ENCODE data around the gene LPCAT3. TPM values are rescaled to one million over a fixed set of nuclear protein-coding genes. Genes with fewer than 3 reads are reported as not detected.
"Not testable (repeated sequence)": the region's sequence is repeated elsewhere in the genome, so short reads cannot be mapped to it uniquely, and the experiment has no call there.

Gene LPCAT3
- 25.3 TPM for polyA plus RNA-seq (2012; ENCODE audit: insufficient read depth, insufficient read length)

DNA sequence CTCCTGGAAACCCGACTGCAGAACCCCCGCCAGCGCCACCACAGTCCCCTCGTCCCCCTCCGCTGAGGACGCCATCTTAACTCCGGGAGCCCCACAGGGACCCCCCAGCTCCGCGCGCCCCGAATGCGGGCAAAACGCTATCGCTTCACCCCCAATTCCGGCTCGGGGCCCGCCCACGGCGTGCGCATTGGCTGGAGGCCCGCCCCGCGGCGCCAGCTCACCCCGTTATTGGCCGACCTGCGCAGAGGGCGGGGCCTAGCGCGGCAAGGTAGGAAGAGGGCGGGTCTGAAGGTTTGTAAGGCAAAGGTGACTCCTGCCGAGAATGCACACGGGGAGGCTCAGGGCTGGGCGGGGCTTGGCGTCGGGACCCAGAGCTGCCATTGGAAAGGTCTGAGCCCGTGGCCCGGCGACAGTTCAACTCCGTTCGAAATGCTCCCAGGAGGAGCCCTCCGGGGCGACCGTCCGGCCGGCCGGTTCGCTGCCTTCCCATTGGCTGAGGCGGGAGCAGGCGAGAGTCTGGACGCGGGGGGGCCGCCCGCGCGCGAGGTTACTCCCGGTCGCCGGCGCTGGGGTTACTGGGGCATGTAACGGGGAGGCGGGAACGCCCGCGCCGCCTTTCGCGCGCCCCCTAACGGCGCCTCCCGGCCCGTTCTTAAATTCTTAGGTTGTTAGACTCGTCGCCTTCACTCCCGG lies at the start of gene LPCAT3:
TSS of gene LPCAT3 (minus strand) at position 127 of the 693 bp plus-strand sequence. CDS start at position 75, 52 bp downstream.
- DNase-seq (ENCODE audit: low read depth, low spot score), result peak; percentile 93
- peak within 1 kb of the TSS; percentile 82 for H3K4me3 ChIP-seq (ENCODE audit: low read length)

DNA sequence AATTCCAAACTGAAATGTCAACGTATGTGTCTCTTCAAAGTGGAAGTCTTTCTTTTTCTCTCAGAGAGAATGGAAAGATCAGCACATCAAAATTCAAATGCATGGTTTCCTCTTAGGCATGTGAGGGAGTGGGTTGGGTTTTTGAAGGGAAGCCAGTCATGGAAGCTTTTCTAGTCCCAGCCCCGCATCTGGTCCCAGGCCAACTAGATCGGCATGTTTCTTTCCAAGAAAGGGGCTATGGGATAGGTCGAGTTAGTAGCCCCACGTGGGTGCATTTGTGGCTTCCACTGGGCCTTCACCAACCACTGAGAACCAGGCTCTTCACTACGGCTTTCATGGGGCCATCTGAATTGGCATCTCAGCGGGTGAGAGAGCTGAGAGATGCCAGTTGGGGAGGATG lies 48.8 kb upstream of the LPCAT3 start:
- H3K4me3 ChIP-seq (ENCODE audit: low read length), result no peak overlapping the region
- DNase-seq (ENCODE audit: low read depth, low spot score), result no peak

DNA sequence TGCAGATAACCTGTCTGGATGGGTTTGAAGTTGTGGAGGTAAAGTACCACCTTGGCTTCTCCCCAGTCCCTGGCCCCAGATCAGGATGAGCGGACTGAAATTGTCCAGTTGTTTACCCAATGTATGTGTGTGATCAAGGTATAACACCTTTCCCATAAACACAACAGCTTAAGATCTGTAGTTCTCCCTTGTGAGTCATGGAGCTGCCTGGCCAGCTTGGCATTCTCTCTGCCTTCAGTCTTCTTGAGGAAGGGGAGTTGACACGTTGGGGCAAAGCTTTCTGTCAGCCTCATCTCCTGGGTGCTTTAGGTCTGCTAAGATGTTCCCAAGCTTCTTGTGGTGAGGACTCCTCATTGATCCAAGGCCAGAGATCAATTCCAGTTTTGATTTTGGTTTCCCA lies 48.3 kb upstream of the LPCAT3 start:
- no peak for DNase-seq (ENCODE audit: low read depth, low spot score)
- H3K4me3 ChIP-seq (ENCODE audit: low read length), result no peak overlapping the region

DNA sequence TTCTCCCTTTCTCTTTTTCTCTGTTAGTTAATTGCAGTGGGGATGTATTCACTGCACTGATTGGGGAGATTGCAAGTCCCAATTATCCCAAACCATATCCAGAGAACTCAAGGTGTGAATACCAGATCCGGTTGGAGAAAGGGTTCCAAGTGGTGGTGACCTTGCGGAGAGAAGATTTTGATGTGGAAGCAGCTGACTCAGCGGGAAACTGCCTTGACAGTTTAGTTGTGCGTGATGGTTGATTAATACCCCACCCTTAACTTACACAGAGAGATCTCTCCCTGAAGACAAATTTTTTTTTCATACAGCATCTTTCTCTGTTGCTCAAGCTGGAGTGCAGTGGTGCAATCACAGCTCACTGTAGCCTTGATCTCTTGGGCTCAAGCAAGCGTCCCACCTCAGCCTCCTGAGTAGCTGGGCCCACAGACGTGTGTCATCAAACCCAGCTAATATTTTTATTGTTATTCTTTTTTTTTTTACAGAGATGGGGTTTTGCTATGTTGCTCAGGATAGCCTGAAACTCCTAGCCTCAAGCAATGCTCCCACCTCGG lies 46.9 kb upstream of the LPCAT3 start:
- no peak for DNase-seq (ENCODE audit: low read depth, low spot score)

GRCh38 chr12:7064516-7064915 lies 46.2 kb upstream of the LPCAT3 start:
- H3K4me3 ChIP-seq (ENCODE audit: low read length), result no peak overlapping the region
- DNase-seq (ENCODE audit: low read depth, low spot score), result no peak

More for the DNA sequence above, 46.9 kb upstream of the LPCAT3 start:
- H3K4me3 ChIP-seq (ENCODE audit: low read length), result no peak overlapping the region

DNA sequence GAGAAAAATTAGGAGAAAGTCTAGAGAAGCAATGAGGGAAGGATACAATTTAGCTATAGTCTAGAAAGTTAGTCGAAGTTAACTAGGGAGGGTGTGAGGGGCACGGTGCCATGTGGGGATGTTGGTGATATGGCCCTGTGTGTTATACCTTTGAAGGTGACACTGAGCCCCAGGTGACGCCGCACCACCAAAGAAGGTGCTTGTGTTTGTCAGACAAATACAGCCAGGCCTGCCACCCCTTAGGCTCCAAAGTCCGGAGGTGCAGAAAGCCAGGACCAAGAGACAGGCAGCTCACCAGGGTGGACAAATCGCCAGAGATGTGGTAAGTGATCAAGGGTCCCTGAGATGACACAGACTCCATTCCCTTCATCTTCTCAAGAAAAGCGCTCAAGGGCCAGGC lies 43.3 kb upstream of the LPCAT3 start:
- H3K4me3 ChIP-seq (ENCODE audit: low read length), result no peak overlapping the region
- no peak for DNase-seq (ENCODE audit: low read depth, low spot score)

DNA sequence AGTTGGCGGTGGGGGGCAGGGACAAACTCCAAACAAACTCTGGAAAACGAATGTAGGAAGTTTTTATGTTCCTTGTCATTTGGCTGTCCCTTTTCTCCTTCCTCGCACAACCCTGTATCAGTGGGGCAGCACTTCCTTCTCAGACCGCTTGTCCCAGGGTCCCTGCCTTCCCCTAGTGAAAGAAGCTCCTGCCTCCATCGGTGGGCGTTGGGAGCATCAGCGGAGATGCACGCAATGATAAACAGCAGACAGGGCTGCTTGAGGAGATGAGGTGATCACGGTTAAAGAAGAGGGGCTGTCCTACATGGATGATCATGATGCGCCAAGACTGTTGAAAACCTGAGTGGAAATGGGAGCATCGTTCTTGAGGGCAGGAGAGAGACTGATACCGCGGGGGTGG lies 42.9 kb upstream of the LPCAT3 start:
- no peak overlapping the region for H3K4me3 ChIP-seq (ENCODE audit: low read length)
- no peak for DNase-seq (ENCODE audit: low read depth, low spot score)

- no peak within 1 kb of the TSS for H3K4me3 ChIP-seq (ENCODE audit: low read length)
Measured at GRCh38 chr12:7060353-7060954, 42.2 kb upstream of the LPCAT3 start, which contains the start of gene C1S. TSS of gene C1S (plus strand) at chr12:7060718. CDS start at chr12:7061913, 1,195 bp downstream.

GRCh38 chr12:7059780-7060179 lies 41.5 kb upstream of the LPCAT3 start:
- no peak for DNase-seq (ENCODE audit: low read depth, low spot score)
- H3K4me3 ChIP-seq (ENCODE audit: low read length), result no peak overlapping the region

More at GRCh38 chr12:7060353-7060954, 42.2 kb upstream of the LPCAT3 start, which contains the start of gene C1S:
- no peak for DNase-seq (ENCODE audit: low read depth, low spot score)

DNA sequence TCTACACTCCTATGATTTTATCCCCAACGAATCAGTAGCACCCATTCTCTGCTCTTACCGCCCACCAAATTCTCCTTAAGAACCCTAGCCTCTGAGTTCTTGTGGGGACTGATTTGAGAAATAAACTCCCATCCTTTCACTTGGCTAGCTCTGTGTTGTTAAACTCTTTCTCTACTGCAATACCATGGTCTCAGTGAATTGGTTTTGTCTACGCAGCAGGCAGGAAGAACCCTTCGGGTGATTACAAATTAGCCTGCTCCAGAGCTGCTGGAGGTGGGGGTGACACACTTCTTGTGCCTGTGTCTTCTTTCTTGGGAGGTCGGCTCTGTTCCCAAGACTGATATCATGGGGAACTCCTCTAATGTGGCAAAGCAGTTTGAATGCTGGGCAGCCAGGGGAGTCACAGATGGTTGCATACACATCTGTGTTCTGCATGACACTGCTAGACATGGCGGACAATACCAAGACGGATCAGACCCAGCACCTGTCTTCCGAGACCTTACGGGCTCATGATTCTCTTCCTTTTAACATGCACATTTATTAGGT lies 40.6 kb upstream of the LPCAT3 start:
- no peak overlapping the region for H3K4me3 ChIP-seq (ENCODE audit: low read length)
- DNase-seq (ENCODE audit: low read depth, low spot score), result no peak

DNA sequence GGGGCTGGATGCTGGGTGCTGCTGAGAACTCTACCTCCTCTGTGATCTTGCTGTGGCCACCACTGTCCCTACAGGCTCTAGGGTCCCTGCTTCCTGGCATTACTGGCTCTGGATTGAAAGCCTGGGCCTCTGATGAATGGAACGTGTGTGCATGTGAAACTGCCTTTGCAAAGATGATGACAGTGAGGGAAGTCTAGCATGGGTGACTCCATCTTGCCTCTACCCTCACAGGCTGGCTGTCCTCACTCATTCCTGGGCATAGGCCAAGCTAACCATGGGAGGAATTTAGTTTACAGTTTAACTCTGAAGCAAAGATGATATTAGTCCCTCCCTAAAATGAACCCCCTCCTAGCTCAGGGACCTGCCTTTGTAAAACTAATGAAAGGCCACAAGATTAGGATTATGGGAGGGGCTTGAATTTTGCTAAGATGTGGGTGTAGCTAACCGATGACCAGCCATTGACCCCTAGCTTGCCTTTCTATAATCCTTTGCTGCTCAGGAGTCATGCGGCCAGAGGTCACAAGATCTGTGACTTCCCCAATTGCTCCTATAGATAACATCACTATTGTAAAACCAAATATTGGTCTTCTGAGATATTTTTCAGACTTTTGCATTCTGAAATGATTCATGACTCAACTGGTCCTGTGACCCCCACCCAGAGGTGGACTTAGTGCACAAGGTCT lies 40.0 kb upstream of the LPCAT3 start:
- DNase-seq (ENCODE audit: low read depth, low spot score), result no peak
- H3K4me3 ChIP-seq (ENCODE audit: low read length), result no peak overlapping the region

- DNase-seq (ENCODE audit: low read depth, low spot score); H3K4me3 ChIP-seq (ENCODE audit: low read length): not testable (repeated sequence)
Measured at GRCh38 chr12:7055736-7056135, 37.5 kb upstream of the LPCAT3 start.

- no peak for DNase-seq (ENCODE audit: low read depth, low spot score)
- H3K4me3 ChIP-seq (ENCODE audit: low read length), result no peak overlapping the region
Measured at GRCh38 chr12:7054925-7055324, 36.6 kb upstream of the LPCAT3 start.

- not testable (repeated sequence) for H3K4me3 ChIP-seq (ENCODE audit: low read length); DNase-seq (ENCODE audit: low read depth, low spot score)
Measured at GRCh38 chr12:7049973-7050372, 31.7 kb upstream of the LPCAT3 start.

DNA sequence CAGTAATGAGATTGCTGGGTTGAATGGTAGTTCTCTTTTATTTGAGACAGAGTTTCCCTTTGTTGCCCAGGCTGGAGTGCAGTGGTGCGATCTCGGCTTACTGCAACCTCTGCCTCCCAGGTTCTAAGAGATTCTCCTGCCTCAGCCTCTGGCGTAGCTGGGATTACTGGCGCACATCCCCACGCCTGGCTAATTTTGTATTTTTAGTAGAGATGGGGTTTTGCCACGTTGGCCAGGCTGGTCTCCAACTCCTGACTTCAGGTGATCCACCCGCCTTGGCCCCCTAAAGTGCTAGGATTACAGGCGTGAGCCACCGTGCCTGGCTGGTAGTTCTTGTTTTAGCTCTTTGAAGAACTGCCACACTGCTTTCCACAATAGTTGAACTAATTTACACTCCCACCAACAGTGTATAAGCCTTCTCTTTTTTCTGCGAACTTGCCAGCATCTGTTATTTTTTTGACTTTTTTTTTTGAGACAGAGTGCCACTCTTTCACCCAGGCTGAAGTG lies 31.2 kb upstream of the LPCAT3 start:
- DNase-seq (ENCODE audit: low read depth, low spot score); H3K4me3 ChIP-seq (ENCODE audit: low read length): not testable (repeated sequence)

DNA sequence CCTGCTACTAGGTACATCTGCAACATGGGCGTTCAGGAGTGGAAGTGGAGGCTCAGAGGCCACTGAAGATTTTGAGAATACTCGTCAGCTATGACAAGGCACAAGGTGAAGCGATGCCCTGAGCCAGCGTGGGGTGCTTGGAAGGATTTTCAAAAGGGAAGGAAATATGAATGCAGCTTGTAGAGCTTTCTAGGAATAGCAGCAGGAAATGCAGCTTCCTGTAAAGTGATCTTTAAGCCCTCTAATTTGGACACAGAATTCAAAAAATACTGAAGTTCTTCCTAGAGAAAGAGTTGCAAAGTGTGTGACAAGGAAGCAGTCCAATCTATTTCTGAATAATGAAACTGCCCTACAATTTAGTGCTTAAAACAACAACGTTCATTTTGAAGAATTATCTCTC lies 29.0 kb upstream of the LPCAT3 start:
- no peak overlapping the region for H3K4me3 ChIP-seq (ENCODE audit: low read length)
- DNase-seq (ENCODE audit: low read depth, low spot score), result no peak

DNA sequence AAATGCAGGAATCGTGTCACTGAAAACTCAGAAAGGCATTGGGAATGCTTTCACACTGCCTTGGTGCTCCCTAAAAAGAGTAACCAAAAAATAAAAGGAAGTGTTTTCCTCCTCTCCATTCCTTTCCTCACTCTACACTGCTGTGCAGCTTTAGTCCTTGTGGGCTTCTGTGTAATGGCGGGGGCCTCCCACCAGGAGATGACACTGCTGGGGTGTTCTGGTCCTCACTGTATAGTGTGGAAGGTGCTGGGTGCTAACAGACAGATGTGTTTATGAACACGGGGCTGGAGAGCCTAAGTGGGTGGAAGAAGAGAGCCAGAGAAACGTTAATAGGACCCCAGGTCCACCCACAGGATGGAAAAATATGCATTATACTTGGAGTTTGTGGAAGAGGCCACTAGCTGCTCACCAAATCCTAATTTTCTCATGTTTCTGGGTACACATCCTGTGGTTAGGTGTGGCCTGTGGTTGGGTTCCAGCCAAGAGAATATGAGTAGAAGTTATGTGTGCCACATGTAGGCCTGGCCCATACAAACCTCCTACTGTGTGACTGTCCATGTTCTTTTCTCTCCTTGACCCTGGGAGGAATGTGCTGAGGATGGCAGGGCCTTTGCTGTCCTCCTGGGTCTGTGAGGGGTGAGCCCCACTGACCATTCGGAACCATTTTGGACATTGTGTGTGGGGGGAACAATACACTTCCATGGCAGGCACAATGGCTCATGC lies 28.3 kb upstream of the LPCAT3 start:
- no peak for DNase-seq (ENCODE audit: low read depth, low spot score)
- no peak overlapping the region for H3K4me3 ChIP-seq (ENCODE audit: low read length)

DNA sequence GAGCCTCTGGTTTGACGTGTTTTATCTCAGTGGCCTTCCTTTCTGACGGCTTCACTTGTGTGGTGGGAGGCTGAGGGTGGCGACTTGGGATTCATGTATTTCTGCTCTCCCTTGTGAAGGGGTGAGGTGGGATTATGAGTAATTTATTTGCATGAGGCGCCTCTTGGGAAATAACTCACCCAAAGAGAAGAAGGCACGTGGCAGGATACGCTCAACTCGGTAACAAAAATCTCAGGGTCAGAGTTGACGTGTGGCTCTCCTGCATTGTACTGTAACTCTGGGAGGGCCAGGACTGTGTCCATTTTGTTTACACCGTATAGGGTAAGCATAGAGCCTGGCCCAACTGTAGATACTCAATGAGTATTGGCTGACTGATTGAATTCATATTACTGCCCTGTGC lies 27.6 kb upstream of the LPCAT3 start:
- no peak overlapping the region for H3K4me3 ChIP-seq (ENCODE audit: low read length)
- no peak for DNase-seq (ENCODE audit: low read depth, low spot score)

- H3K4me3 ChIP-seq (ENCODE audit: low read length), result no peak overlapping the region
- peak; percentile 32 for DNase-seq (ENCODE audit: low read depth, low spot score)
Measured at GRCh38 chr12:7042842-7043241, 24.6 kb upstream of the LPCAT3 start.
